ENCODE data around the gene RBP7.
"Not testable (repeated sequence)": the region's sequence is repeated elsewhere in the genome, so short reads cannot be mapped to it uniquely, and the experiment has no call there.

Gene RBP7

GRCh38 chr1:9996624-9997582 is at the start of gene RBP7:
RBP7 (plus strand) TSS chr1:9997228; CDS start chr1:9997259, 31 bp downstream.
- DNase-seq (ENCODE audit: low read depth): peak; percentile 35

DNA sequence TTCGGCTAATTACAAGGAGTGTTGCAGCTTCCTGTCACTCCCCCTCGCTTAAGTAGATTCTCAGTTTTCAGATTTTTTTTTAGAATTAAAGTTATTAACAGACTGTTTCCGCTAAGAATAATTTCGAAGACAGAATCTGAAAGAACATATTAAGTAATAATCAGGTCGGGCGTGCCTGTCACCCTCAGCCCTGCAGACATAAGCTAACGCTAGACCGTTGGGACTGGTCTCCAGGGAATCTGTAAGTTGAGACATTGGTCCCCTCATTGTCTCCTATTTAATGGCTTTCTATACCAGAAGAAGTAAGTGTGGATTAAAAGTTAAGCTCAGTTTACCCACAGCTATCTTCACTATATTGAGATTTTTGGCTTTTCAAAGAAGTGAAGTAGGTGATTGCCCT is 39.3 kb upstream of the RBP7 start:
- DNase-seq (ENCODE audit: low read depth): no peak

DNA sequence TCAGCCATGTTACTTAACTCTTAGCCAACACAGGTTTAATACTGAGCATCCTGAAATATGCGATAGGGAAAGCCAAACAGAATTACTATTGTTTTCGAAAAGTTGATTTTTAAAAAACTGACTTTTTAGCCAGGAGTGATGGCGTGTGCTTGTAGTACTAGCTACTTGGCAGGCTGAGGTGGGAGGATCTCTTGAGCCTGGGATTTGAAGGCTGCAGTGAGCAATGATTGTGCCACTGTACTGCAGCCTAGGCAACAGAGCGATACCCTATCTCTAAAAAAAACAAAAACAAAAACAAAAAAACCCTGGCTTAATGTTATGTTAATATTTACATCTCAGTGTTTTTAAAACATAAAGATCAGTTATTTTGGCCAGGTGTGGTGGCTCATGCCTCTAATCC is 37.0 kb upstream of the RBP7 start:
- DNase-seq (ENCODE audit: low read depth): no peak

DNA sequence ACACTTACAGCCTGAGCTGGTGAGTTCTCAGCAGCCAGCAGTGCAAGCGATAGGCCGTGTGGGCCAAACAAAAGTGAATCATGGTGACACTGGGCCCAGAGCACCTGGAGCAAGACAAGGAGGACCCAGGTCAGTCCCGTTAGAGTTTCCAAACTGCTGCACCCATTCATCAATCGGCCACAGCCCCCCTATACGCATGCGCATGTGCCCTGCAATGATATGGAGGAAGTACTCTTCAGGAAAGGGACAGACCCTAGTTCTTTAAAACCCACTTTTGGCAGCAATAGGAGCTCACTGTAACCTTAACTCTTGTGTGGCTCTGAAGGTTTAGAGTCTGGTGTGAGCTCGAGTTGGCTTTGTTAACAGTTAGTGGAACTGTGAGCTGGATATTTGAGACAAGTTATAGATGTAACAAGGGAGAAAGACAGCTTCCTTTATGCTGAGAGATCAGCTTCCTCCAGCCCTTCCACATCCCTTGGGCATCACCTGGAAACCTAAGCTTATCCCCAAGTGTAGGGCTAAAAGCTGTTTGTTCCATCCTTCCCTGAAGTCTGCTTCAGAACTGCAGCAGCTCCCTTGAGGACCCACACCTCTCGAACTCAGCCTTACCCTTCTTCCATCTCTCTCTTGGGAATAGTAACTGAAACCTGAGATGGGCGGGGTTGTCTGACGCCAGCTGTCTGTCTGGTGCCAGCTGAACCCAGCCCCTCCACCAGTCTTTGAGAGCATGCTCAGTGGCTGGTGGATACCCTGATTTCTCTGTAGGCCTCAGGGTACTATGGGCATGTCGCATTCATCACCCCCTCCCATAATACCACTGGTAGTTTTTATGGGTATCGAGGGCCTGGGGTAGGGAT is 36.1 kb upstream of the RBP7 start:
- no peak for DNase-seq (ENCODE audit: low read depth)

GRCh38 chr1:9984253-9984652 is 12.8 kb upstream of the RBP7 start:
- no peak for DNase-seq (ENCODE audit: low read depth)

- no peak for DNase-seq (ENCODE audit: low read depth)
Measured at GRCh38 chr1:9985001-9985400, 12.0 kb upstream of the RBP7 start.

DNA sequence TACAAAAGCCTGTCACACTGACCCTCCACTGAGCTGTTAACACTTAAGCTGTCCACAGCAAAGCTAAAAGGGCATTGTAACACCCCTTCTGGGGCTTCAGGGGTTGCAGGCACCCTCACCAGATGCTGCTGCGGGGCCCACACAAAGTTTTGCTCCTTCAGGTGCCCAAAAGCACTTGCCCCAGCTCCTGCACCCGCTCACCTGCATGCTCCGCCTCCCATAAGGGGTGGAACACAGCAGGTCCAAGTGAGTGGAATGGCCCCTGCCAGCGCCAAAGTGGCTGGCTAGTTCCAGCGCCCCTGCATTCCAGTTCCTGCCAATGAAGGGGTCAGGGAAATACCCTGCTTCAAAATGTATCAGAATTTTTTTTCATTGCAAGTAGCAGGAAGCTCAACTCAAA is 7.3 kb upstream of the RBP7 start:
- DNase-seq (ENCODE audit: low read depth): no peak

DNA sequence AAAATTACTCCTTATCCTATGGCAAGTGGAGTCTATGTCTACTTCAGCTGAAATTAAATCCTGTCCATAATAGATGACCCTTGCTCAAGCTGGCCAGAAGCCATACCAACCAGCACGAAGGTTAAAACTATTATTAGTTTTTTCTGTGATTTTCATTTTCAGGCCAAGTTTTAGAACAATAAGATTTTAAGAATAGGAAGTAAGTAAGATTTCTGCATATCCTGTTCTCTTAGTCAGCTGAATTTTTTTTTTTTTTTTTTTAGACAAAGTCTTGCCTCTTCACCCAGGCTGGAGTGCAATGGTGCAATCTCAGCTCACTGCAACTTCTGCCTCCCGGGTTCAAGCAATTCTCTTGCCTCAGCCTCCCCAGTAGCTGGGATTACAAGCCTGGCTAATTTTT is 6.1 kb upstream of the RBP7 start:
- no peak for DNase-seq (ENCODE audit: low read depth)

DNA sequence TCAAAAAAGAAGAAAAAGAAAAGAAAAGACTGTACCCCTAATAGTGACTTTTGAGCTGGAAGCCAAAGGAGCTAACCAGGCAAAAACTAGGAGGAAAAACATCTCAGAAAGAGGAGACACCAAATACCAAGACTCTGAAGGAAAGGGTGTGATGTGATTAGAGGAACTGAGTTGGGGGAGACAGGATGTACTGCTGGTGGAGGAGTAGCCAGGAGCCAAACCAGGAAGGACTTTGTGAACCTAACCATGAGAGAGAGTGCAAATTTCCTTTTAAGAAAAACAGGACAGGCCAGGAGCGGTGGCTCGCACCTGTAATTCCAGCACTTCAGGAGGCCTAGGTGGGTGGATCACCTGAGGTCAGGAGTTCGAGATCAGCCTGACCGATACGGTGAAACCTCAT is 4.1 kb upstream of the RBP7 start:
- no peak for DNase-seq (ENCODE audit: low read depth)

- no peak for DNase-seq (ENCODE audit: low read depth)
Measured at GRCh38 chr1:9993561-9994075, 3.4 kb upstream of the RBP7 start.

DNA sequence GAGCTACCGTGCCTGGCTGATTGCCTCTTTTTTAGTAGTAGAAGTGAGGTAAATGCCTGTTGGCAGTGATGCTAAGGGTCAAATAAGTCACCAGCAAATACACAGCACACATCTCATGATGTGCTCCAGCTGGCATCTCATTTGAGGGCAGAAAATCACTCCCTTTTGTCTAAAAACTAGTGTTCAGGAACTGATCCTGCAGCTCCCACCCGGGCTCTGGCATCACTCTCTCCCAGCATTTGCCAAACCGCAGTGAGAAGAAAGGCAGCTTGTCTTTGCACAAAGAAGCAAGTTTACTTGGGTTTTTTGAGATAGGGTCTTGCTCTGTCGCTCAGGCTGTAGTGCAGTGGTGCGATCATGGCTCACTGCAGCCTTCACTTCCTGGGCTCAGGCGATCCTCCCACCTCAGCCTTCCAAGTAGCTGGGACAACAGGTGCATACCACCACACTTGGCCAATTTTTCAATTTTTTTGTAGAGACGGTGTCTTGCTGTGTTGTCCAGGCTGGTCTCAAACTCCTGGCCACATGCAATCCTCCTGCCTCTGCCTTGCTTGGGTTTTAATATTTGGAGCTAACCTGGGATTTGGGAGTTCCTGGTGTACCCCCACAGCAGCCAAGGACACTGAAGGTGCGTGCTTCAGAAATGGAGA is 4.1 kb downstream of the RBP7 start:
- DNase-seq (ENCODE audit: low read depth): no peak

- not testable (repeated sequence) for DNase-seq (ENCODE audit: low read depth)
Measured at GRCh38 chr1:10005248-10005647, 8.2 kb downstream of the RBP7 start.

DNA sequence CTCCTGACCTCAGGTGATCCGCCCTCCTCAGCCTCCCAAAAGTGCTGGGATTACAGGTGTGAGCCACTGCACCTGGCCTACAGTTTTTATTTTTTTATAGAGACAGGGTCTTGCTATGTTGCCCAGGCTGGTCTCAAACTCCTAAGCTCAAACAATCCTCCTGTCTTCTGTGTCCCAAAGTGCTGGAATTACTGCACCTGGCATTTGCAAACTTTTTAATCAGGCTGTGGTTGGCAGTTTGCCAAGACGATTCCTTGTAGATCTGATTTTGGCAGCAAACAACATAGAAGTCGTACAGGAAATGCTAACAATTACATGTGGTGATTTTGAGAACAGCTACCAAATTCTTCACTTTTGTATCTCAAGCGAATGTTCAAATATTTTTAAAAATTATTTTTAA is 10.1 kb downstream of the RBP7 start:
- no peak for DNase-seq (ENCODE audit: low read depth)

- DNase-seq (ENCODE audit: low read depth): peak; percentile 40
Measured at GRCh38 chr1:10014016-10014415, 17.0 kb downstream of the RBP7 start.

DNA sequence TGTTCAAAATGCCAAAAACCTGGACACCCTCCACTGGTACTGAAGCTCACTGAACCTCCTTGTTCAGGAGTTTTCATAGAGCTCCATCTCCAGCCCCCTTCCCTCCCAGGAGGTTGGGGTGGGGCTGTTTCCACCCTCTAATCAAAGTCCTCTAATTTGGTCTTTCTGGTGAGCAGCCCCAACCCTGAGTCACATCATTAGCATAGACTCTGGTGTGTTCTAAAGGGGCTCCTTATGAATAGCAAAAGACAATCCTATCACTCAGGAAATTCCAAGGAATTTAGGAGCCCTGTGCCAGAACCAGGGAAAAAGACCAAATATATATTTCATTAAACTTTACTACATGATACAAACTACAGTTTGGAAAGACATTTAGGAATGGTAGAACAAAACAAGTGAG is 22.5 kb downstream of the RBP7 start:
- DNase-seq (ENCODE audit: low read depth): no peak

- no peak for DNase-seq (ENCODE audit: low read depth)
Measured at GRCh38 chr1:10020086-10020485, 23.1 kb downstream of the RBP7 start.

- DNase-seq (ENCODE audit: low read depth): not testable (repeated sequence)
Measured at GRCh38 chr1:10020678-10021077, 23.6 kb downstream of the RBP7 start.

- not testable (repeated sequence) for DNase-seq (ENCODE audit: low read depth)
Measured at GRCh38 chr1:10021992-10022391, 25.0 kb downstream of the RBP7 start.

GRCh38 chr1:10022656-10023055 is 25.6 kb downstream of the RBP7 start:
- DNase-seq (ENCODE audit: low read depth): no peak

DNA sequence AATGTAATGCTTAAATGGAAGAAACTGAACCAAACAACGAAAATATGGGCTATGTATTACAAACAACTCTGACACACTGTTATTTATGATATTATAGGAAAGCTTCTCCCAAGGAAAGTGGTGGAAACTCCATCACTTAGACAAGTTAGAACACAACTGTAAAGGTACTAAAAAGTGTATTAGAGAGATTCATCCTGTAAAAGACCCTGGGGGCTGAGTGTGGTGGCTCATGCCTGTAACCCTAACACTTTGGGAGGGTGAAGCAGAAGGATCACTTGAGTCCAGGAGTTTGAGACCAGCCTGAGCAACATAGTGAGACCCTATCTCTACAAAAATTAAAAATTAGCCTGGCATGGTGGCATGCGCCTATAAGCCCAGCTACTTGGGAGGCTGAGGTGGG is 28.3 kb downstream of the RBP7 start:
- no peak for DNase-seq (ENCODE audit: low read depth)

DNA sequence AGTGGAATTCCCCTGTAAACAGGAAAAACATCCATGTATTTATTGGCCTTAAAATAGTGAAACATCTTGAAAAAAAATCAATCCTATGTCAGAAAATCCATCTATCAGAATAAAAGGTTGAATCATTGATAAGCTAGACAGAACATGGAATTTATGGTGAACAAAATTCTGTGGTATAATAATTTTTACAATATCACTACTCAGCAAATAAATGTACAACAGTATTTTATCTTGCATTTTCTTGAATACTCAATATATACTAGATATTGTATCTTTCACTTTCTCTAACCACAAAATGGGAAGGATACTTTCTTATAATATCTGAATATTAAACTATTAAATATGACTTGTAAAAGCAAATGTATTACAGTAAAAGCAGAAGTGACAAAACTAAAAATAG is 30.0 kb downstream of the RBP7 start:
- DNase-seq (ENCODE audit: low read depth): no peak

GRCh38 chr1:10028956-10029500 is 32.0 kb downstream of the RBP7 start:
- not testable (repeated sequence) for DNase-seq (ENCODE audit: low read depth)

Measured in ELR (cell line).